Glomerular visceral epithelial cell (primary cell): ENCODE results near the gene BARX1.

Experiments used
- DNase-seq: peaks from one replicate; pipeline ENCODE4 v3.0.0-alpha.2; 2016; ENCODE audit errors: extremely low spot score

Gene BARX1

DNA sequence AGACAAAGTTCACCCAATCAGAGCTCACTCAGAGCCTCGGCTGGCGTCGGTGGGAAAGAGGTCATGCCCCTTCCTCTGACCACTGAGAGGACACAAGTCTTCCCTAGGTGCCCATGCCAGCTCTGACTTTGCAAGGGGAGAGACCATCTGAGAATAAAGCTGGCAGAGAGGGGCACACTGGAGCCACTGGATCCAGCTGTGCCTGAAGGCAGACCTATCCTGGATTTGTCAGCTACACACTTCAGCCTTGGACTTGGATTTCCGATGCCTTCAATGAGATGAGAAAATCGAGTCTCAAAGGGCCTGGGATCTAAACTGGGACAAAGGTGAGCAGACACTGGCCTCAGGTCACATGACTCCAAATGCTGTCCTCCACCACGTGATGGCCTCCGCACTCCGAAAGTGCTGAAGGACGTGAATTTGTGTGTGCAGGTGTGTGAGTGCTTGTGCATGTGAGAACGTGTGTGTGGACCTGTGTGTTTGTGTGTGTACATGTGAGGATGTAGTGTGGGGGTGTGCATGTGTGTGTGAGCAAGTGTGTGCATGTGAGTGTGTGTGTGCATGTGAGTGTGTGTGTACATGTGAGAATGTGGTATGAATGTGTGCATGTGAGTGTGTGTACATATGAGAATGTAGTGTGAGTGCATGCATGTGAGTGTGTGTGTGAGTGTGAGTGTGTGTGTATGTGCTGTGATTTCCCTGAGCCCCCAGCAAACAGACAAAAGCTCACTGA is 37.9 kb downstream of the BARX1 start:
- no peak for DNase-seq

GRCh38 chr9:93916358-93916757 is 38.8 kb downstream of the BARX1 start:
- no peak for DNase-seq

DNA sequence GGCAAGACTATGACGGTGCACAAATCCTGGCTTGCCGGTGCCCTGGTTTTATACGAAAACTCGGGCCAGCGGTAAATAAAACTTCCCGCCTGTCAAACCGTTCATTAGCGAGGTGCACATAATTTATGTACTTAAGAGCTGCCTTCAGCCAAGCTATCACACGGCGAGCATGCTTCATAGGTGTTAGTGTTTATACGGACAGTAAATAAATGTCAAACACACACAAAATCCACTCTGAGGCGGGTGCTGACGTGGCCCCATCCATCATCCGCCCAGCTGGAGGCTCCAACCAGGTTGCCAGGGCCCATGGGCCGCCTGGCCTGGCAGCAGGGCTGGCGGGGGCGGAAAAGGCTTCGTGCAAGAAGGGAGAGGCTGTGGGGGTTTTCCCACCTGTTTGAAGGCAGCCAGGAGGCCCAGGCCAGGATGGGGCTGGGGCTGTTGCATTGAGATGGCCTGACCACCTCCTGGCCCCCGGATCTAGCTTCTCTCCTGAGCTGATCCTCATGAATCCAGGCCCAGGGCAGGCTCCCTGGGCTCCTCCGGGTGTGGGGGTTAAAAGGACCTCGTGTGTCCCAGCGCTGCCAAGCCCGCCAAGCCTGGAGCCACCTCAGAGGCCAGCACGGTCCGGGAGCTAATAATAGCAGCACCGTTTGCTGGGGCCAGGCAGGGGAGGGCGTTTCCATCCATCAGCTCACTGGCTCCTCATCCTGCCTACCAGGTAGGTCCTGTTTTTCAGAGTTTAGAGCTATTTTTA is 43.2 kb downstream of the BARX1 start:
- DNase-seq = no peak

DNA sequence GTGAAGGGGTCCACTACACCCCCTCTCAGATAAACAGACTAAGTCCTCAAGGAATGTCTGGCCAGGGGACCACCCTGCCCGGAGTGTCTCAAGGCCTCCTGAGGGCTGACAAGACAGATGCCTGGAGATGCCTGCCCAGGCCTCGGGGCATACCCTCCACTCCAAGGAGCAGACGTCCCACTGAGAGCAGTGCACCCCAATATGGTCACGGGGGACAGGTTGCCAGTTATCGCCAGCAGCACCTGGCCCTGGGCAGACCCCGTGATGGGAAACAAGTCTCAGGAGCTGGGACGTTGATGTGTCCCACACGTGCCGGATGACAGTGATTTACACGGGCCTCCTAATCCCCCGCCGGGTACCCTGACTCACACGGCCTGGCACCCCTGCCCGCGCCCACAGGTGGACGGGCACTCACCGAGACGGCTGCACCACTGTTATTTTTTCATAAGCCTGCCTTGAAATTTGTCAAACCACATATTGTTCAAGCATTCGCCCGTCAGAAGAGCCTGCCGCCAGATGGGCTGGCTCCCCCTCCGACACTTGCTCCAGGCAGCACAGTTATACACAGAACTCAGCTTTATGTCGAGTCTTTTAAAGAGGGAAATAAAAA is 43.9 kb downstream of the BARX1 start:
- no peak for DNase-seq

GRCh38 chr9:93910598-93910997 is 44.6 kb downstream of the BARX1 start:
- no peak for DNase-seq

- no peak for DNase-seq
These were observed 45.0 kb downstream of the BARX1 start for GRCh38 chr9:93910196-93910595.

- DNase-seq = no peak
These were observed 45.9 kb downstream of the BARX1 start for GRCh38 chr9:93909242-93909616.

DNA sequence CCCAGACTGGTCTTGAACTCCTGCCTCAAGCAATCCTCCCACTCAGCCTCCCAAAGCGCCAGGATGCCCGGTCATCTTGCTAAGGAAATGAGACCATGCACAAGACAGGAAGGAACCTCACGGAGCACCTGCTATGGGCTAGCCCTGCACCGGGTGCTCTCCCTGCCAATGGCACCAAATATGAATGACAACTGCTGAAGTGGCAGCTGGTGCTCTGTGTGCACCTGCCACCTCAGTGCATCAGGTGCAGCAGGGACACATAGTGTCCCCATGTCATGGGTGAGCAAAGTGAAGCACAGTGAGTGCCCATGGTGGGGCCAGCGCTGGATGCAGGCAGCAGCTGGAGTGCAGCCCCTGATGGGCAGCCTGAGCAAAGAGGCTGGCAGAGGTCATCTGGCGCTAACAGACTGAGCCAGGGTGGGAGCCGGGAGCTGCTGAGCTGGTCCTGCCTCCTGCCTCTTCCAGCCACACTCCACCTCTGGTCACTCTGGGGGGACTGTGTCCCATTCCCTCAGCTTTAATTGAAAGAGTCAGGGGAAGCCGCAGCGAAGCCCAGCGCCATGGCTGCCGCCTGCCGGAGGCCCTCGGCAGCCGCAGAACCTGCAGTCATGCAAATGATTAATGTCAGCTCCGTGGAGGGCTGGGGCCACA is 46.4 kb downstream of the BARX1 start:
- no peak for DNase-seq

- DNase-seq = no peak
These were observed 47.5 kb downstream of the BARX1 start for GRCh38 chr9:93907551-93908199.

GRCh38 chr9:93906195-93906880 is 48.8 kb downstream of the BARX1 start:
- no peak for DNase-seq

- DNase-seq = no peak
These were observed 49.6 kb downstream of the BARX1 start for GRCh38 chr9:93905473-93906133.

- DNase-seq = no peak
These were observed 50.3 kb downstream of the BARX1 start for GRCh38 chr9:93904649-93905472.

DNA sequence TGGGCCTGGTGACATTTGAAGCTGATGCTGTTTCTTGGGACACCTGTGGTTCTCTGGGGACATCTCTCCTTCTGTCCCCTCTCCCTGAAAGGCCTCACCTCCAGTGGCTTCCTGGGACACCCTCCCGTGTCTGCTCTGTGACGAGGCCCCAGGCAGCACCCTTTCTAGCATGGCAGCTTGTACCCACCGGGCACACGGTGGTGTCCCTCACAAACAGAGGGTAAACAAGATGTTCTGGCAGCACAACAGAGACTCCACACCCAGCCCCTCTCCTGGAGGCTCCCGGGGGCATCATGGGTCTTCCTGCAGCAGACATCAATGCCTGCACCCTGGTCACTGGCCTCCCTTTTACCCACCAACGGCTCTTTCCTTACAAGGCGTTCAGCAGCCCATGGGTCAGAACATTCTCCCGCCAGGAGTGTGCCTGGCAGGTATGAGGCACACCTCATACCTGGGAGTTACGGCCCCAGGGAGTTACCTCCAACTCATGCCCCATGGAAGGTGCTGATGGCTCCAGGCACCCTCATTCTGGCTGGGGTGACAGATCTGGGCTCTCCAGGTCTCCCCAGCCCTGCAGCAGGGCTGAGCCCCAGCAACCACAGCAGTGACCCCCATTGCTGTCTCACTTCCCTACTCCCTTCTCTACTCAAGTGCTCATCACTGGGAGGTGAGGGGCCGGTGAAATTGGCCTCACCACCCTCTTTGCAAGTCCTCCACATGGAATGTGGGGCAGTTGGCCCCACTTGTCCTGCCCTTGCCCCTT is 51.1 kb downstream of the BARX1 start:
- DNase-seq = no peak

DNA sequence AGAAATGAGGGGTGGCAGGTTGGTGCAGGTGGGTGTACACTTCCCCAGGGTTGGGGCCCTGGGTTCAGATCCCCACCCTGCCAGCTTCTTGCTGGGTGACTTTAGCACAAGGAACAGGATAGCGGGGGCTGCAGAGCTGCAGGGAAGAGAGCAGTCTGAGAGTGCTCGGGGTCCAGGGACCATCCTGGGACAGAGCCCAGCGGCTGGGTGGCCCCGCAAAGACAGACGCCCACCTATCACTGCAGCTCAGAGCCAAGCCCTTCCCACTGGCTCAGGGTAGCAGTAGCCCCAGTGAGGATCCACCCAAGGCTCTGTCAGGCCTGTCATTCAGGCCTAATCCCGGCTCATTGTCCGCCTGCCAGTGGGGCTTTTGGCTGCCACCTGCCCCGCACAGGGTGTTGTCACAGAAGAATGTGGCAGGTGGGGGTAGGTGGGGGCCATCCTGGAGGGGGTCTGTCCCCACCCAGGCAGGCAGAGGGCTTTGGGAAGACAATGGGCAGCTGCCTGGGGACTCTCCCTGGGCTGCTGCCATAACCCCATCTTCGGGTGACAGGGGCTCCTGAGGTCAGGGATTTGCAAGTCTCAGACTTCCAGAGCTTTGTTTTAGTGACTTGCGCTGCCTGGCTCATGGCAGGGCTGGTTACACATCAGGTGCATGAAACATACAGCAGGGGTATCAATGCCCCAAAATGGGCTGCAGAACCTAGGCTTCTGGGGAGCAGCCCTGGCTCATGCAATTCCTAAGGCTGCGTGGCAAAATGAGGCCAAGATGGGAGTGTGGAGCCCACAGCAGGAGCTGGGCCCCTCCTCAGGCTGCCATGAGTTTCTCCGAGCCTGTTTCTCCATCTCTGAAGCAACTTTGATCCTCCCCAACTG is 52.1 kb downstream of the BARX1 start:
- no peak for DNase-seq

DNA sequence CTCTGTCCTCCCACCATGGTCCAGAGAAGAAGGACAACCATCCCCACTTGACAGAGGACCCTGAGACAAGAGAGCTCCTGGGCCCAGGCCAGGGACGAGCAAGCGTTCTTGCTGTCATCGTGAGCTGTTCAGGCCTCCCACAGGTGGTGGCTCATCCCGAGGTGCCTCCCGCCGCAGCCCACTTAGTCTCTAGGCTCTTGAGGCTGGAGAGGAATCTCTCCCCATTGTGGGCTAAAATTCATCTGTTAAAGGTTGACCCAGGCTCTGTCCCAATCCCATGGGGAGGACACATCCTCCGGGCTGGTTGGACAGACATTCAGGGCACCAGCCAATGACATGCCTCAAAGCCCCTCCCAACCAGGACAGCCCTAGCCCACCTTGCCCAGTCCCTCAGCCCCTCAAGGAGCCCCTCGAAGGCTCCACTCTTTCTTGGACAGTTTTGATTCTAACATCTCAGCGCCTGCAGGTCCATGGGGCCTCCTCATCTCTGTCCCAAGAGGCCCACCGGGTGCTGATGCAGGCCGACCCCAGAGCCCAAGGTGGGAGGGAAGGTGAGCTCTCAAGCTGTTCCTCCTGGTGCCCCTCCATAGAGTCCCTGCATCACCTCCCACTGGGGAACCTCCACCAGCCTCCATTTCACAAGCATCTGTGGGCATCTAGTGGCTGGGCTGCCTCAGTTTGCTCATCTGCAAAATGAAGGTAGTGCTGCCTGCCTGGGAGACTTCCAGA is 52.9 kb downstream of the BARX1 start:
- no peak for DNase-seq
